ENCODE results near the gene ART1. TPM values are rescaled to one million over a fixed set of nuclear protein-coding genes. Genes with fewer than 3 reads are reported as not detected.

Gene ART1
- total and polyA plus RNA-seq, 3 donors from 2014 or later: 0.79 TPM; not detected in 1

- Histone ChIP-seq H3K4me1 (no peaks in the 10 kb centered on the region), H3K27ac (no peak overlapping the region), H3K9me3 (no peaks in the 10 kb centered on the region), H3K4me3 (no peak overlapping the region), H3K36me3 (ENCODE audit: low read depth, missing control alignments) (no peaks in the 10 kb centered on the region), H3K27me3 (no peaks in the 10 kb centered on the region)
- intact Hi-C loops (cut with DNase I; ENCODE audit: low total_unique reads): no loop called here
- no peak for TF ChIP-seq POLR2A (IDR thresholded peaks at IDR 0.05)
- 85 to 90% methylated on average over 4 of the region's 4 CpGs for WGBS, 2 donors
- DNase-seq: no peak
These were observed 13.6 kb upstream of the ART1 start for GRCh38 chr11:3631331-3631730.

- no peak overlapping the region for H3K4me3 ChIP-seq
- H3K9me3 ChIP-seq: no peaks in the 10 kb centered on the region
- intact Hi-C loops (cut with DNase I; ENCODE audit: low total_unique reads): no loop called here
- no peaks in the 10 kb centered on the region for H3K27me3 ChIP-seq
- WGBS, 2 donors: 87 to 91% methylated on average over 5 of the region's 5 CpGs
- no peak for DNase-seq
- H3K4me1 ChIP-seq: no peaks in the 10 kb centered on the region
- no peaks in the 10 kb centered on the region for H3K36me3 ChIP-seq (ENCODE audit: low read depth, missing control alignments)
- H3K27ac ChIP-seq: no peak overlapping the region
- no peak for TF ChIP-seq POLR2A (IDR thresholded peaks at IDR 0.05)
- no peak for TF ChIP-seq CTCF (IDR thresholded peaks at IDR 0.05)
These were observed 12.8 kb upstream of the ART1 start for GRCh38 chr11:3632070-3632660.

- no peaks in the 10 kb centered on the region for H3K9me3 ChIP-seq
- no peaks in the 10 kb centered on the region for H3K27me3 ChIP-seq
- intact Hi-C loops (cut with DNase I; ENCODE audit: low total_unique reads): no loop called here
- no peak overlapping the region for H3K27ac ChIP-seq
- no peaks in the 10 kb centered on the region for H3K4me1 ChIP-seq
- 92% methylated on average over 15 of the region's 15 CpGs for WGBS, 2 donors
- TF ChIP-seq POLR2A (IDR thresholded peaks at IDR 0.05) (no peak), CTCF (IDR thresholded peaks at IDR 0.05) (no peak)
- no peaks in the 10 kb centered on the region for H3K36me3 ChIP-seq (ENCODE audit: low read depth, missing control alignments)
- DNase-seq: no peak
- no peak overlapping the region for H3K4me3 ChIP-seq
These were observed 9.1 kb upstream of the ART1 start for GRCh38 chr11:3635641-3636375.

GRCh38 chr11:3637201-3637600, 7.7 kb upstream of the ART1 start:
- WGBS, 2 donors: 81 to 97% methylated on average over 7 to 13 of the region's 13 CpGs
- intact Hi-C loops (cut with DNase I; ENCODE audit: low total_unique reads): no loop called here
- Histone ChIP-seq H3K4me3 (no peak overlapping the region), H3K9me3 (no peaks in the 10 kb centered on the region), H3K27me3 (no peaks in the 10 kb centered on the region), H3K4me1 (no peaks in the 10 kb centered on the region), H3K27ac (no peak overlapping the region), H3K36me3 (ENCODE audit: low read depth, missing control alignments) (no peaks in the 10 kb centered on the region)
- no peak for DNase-seq
- TF ChIP-seq POLR2A (IDR thresholded peaks at IDR 0.05) (no peak), CTCF (IDR thresholded peaks at IDR 0.05) (no peak)

GRCh38 chr11:3638513-3638912, 6.4 kb upstream of the ART1 start:
- no peak for DNase-seq
- intact Hi-C loops (cut with DNase I; ENCODE audit: low total_unique reads): no loop called here
- H3K36me3 ChIP-seq (ENCODE audit: low read depth, missing control alignments): no peaks in the 10 kb centered on the region
- 85 to 89% methylated on average over 5 of the region's 5 CpGs for whole genome bisulfite sequencing, 2 donors
- no peak for TF ChIP-seq CTCF (IDR thresholded peaks at IDR 0.05)
- no peak for TF ChIP-seq POLR2A (IDR thresholded peaks at IDR 0.05)
- no peaks in the 10 kb centered on the region for H3K4me1 ChIP-seq
- no peak overlapping the region for H3K4me3 ChIP-seq
- no peaks in the 10 kb centered on the region for H3K27me3 ChIP-seq
- H3K9me3 ChIP-seq: no peaks in the 10 kb centered on the region
- H3K27ac ChIP-seq: no peak overlapping the region

All from testis (tissue), 3 donors.